AG20443 (cell line): ENCODE measurements around the gene AP3S2.
A peak's percentile ranks its signal among the peaks of the same experiment; 100 is the strongest.
"Not testable (repeated sequence)": the region's sequence is repeated elsewhere in the genome, so short reads cannot be mapped to it uniquely, and the experiment has no call there.

Source experiments
- DNase-seq: peaks from one replicate; pipeline ENCODE4 v3.0.0; 2012; ENCODE audit warnings: low spot score, mixed read lengths

AP3S2 gene

GRCh38 chr15:89903015-89903857, 9.4 kb upstream of the AP3S2 start:
- DNase-seq = no peak

DNA sequence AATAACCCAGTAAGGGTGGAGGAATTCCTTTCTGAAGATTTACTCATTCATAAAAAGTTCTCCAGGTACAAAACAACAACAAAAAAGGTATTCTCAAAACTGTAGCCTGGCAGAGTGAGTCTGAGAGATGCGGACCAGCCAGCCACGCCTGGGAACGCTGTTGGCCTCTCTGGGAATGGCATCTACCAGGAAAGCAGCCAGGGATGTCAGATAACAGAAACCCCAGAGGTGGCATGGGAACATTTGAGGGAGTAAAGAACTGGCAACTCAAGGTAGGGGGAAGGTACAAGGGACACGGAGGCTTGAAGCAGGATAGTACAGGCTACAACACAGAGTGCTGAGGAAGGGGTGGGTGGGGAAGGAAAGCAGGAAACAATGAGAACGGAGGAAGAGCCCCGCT, 7.1 kb upstream of the AP3S2 start:
- no peak for DNase-seq

DNA sequence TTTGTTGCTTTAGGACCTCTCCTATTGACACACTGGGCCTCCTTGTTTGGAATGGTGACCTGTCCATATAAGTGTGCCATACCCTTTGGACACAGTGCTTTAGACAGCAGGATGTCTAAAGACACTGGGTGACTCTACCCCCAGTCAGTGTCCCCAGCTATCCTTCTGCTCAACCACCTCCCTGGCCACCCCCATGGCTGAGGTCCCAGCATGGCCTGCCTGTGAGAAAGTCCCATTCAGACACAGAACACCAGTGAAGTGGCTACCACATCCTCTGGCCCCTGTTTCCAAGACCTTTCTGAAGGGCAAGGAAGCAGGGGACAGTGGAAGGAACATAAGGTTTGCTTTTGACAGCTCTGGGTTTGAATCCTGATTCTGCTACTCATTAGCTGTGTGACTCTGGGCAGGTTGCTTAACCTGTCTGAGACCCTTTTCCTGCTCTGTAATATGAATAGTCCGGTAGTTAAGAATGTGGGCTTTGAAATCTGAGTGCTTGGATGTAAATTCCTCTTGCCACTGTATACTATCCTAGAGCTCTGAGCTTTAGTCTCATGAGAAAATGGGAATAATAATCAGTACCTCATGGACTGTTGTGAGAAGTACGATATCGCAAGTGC, 6.3 kb upstream of the AP3S2 start:
- no peak for DNase-seq

DNA sequence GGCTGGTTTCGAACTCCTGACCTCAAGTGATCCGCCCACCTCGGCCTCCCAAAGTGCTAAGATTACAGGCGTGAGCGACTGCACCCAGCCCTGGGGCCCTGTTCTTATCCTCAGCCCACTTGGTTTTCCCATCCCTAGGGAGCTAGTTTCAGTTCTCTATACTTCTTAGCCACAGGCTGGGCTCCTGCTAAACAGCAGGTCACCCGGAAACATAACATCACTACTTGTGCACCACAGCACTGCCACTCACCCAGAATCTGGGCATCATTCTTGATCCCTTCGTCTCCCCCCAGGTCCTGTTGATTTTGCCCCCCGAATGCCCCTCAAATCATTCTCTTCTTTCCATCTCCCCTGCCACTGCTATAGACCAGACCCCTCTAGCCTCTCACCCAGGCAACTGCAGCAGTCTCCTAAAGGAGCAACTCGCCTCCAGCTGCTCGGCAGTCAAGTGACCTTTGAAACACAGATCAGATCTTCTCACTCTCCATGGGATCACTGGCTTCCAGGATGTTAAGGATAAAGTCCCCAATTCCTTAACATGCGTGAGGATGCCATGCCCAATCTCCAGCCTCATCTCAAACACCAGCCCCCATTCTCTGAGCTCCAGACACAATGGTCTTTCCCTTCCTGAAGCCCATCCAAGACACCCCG, 5.6 kb upstream of the AP3S2 start:
- no peak for DNase-seq

DNA sequence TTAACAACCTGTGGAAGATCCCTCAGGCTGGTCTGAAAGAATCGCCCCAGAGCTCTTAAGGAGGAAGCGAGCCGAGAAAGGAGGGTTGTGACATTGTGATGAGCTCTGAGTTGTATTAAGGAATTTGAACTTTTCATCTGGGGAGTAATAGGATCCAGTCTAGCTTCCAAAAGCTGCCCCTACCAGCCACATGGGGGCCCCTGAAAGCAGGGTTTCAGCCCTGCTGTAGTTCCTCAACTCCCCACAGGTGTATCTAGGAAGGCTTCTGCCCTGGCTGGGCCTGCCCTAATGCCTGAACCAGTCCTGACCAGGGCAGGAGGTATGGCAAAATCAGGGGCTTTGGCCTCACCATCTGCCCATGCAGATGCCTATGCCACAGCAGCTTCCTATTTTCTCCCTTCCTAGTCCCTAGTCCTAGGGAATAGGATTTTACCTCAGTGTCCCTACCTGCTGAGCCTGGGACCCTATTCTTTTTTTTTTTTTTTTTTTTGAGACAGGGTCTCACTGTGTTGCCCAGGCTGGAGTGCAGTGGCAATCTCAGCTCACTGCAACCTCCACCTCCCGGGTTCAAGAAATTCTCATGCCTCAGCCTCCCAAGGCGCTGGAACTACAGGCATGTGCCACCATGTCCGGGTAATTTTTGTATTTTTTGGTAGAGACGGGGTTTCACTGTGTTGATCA, 5.0 kb upstream of the AP3S2 start:
- peak; percentile 73 for DNase-seq

GRCh38 chr15:89898146-89898545, 4.4 kb upstream of the AP3S2 start:
- no peak for DNase-seq

DNA sequence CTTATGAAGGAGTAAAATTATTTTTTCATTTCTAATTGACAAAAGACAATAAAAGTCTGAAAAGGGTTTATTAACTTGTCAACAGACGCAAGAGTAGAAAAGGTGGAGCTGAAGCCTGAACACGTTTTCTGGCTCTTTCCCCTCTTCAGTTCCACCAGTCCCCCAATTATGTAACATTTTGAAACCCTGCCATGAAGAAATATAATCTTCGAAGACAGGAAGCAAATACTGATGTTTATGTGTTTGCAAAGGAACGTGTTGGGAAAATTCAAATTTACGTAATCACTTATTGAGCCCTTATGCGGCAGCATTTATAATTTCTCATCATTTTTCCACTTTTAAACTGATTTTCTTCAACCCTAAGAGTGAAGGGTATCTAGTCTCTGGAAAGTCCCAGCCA, 767 bp downstream of the AP3S2 start:
- DNase-seq = no peak

- DNase-seq = peak; percentile 72
These were observed 5.5 kb downstream of the AP3S2 start for GRCh38 chr15:89888214-89888804.

DNA sequence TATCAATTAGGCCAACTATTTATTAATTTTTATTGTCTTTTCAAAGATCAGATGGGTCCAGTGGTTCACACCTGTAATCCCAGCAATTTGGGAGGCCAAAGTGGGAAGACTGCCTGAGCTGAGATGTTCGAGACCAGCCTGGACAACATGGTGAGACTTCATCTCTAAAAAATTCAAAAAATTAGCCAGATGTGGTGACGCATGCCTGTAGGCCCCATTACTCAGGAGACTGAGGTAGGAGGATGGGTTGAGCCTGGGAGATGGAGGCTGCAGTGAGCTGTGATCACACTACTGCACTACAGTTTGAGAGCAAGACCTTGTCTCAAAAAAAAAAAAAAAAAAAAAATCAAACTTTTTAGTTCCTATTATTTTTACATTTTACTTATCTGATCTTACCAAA, 8.2 kb downstream of the AP3S2 start:
- no peak for DNase-seq

DNA sequence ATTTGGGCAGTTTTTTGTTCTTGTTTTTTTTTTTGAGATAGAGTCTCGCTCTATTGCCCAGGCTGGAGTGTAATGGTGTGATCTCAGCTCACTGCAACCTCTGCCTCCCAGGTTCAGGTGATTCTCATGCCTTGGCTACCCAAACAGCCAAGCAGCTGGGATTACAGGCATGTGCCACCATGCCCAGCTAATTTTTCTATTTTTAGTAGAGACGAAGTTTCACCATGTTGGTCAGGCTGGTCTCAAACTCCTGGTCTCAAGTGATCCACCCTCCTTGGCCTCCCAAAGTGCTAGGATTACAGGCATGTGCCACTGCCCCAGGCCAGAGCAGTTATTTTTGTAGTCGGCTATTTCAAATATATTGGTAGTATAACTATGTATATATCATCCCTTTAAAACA, 8.6 kb downstream of the AP3S2 start:
- DNase-seq = not testable (repeated sequence)

- no peak for DNase-seq
These were observed 10.3 kb downstream of the AP3S2 start for GRCh38 chr15:89883518-89883917.

DNA sequence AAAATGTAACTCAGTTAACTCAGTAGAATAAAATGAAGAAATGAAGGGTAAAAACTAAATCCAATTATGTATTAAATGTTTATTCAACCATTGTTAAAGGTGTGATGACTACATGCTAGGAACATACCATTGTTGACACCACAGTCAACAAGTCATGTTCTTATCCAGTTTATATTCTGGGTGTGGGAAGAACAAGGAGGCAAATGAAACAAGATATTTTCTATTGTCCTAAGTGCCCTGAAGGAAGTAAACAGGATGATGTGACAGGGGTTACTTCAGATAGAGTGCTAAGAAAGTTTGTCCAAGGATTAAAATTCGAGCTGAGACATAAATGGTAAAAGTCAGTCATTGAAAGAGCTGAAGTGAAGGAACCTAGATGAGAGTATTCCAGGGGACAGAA, 13.1 kb downstream of the AP3S2 start:
- DNase-seq = no peak

DNA sequence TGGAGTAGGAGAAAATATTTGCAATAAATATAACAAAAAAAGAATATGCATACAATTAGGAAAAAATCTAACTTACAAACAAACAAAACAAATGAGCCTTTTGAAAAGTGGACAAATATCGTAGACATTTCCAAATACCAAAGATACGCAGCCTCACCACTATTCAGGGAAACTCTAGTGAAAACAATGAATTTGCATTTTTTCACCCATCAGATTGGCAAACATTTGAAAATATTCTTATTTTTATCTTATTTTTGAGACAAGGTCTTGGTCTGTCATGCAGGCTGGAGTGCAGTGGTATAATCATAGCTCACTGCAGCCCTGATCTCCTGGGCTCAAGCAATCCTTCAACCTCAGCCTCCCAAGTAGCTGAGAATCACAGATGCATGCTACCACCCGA, 15.5 kb downstream of the AP3S2 start:
- no peak for DNase-seq

- DNase-seq = no peak
These were observed 16.7 kb downstream of the AP3S2 start for GRCh38 chr15:89877083-89877425.

DNA sequence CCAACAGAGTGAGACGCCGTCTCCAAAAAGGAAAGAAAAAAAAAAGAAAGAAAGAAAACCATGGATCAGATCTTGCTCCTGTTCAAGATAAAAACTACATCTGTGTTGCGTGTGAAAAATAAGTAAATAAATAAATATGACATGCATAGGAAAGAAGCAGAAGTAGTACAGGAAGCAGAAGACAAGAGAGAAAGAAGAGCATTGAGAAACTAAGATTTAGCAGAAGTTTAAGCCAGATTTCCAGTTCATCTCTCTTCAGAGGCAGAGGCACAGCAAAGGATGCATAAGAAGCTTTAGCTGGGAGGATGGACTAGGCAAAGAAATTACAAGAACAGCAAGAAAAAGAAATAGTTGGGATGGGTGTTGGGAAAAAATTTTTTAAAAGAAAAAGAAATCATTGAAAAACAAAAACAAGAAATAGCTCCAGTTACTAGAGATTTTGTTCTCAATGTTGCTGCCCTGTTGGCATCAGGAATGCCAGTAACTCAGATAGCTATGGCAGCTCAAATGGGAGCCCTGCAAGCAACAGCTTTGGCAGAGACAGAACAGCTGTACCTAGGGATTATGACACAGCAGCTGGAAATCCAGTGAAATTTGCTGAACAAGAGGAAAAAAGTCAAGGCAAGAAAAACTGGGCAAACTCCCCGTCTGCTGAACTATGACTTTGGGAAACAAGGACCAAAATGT, 17.3 kb downstream of the AP3S2 start:
- no peak for DNase-seq

GRCh38 chr15:89875741-89876140, 18.1 kb downstream of the AP3S2 start:
- no peak for DNase-seq

DNA sequence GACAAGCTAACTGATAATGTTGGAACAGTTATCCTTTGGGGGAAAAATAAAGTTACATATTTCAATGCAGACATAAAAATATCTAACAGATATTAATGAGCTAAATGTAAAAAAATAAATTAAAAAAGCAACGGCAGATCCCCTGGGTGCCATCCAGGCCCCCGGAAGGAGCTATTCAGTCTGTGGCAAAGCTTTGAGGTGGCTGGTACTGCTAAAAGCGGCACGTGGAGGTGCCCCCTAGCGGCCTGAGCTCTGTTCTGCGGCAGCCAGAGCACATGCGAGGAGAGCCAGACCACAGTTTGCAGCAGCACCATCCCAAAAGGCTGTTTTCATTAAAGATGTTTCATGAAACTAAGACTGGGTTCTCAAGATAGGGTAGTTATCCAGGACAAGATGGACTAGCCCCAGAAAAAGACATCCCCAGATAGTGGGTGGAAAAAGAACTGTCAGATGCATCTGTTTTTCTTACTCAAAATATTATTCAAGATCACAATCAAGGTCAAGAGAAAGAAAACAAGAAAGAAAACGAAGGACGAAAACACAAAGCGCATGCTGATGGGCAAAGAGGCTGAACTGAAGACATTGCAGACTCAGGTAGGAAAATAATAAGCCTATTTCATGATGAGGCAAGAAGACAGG, 18.7 kb downstream of the AP3S2 start:
- DNase-seq = peak; percentile 92

DNA sequence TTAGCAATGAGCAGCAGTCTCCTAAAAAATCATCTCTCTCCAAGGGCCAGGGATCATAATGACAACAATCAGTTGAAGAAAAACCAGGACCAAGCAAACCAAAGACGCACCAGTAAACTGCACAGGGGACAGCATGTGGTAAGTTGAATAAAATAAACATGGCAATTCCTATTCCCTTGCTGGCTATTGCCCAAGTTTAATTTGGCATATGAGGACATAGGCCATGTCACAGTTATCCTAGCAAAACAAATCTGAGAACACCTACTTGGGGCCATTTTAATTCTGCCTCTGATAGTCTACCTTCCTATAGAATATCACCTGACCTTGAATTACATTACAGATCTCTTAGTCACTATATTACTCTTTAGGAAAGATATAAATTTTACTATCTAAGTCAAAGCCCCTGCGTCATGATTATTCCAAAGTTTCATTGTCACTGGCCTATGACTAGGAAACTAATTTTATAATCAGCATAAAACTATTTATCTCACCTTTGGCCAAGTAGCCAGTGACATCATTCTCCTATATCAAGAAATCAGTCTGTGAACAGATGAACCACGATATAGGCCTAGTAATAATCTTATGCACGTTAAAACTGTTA, 23.0 kb downstream of the AP3S2 start:
- DNase-seq = no peak

DNA sequence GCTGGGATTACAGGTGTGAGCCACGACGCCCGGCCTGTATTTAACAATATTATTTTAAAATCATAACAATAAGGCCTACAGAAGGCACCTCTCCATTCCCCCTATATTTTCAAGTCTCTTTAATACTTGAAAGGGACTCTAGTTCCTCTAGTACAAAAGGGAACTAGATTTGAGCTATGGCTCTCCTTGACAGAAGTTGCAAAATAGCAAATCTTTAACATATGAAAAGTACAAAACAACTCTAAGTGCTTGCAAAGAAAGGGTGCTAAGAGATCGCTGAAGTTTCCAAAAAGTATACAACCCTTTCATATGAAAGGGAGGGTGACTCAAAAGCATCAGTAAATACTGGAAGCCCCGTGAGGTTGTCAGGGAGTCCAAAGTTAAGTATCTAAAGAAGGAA, 23.8 kb downstream of the AP3S2 start:
- no peak for DNase-seq

DNA sequence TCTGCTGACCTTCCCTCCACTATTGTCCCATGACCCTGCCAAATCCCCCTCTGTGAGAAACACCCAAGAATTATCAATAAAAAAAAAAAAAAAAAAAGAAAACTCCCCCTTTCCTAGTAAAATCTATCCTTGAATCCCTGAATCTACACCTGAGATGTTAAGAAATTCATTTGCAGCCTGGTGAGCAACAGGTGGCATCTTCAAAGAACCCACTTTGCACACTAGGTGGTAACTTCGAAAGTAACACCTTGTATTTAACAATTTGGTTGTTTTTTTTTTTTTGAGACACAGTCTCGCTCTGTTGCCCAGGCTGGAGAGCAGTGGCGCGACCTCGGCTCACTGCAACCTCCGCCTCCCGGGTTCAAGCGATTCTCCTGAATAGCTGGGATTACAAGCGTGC, 24.3 kb downstream of the AP3S2 start:
- not testable (repeated sequence) for DNase-seq
